ENCODE results near the gene POR. TPM values are rescaled to one million over a fixed set of nuclear protein-coding genes. Genes with fewer than 3 reads are reported as not detected.

POR gene
- total and polyA plus RNA-seq, 2 of the 13 experiments (the other 11 are each of a cell fraction or from before 2014, with no cell fraction given) = 145 to 266 TPM

DNA sequence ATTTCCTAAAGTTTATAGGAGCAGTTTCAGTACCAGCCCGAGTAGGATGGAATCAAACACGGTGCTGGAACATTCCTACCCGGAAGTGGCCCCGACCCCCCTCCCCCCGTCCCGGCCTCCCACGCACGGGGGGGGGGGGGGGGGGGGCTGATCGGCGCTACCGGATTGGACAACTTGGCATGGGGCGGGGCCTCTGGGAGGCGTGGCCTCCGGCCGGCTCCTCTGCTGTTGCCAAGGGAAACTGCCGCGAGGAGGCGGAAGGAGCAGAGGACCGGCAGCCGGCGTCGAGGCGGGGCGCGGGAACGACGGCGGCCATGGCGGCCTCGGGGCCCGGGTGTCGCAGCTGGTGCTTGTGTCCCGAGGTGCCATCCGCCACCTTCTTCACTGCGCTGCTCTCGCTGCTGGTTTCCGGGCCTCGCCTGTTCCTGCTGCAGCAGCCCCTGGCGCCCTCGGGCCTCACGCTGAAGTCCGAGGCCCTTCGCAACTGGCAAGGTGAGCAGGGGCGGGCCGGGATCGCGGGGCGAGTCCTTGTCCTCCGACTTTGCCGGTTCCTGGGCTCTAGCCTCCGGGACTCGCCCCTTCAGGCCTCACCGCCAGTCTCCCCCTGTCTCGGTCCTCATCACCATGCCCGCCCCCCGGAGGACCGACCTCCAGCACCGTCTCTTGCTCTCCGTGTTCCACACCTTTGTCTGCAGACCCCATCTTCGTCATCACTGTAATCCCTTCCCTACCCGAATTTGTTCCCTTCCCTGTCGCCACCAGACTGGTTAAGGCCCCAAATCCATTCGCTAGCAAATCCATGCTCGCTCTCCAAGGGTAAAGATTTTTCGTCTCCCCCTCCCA, 36.0 kb upstream of the POR start, which contains the start of gene RHBDD2 (continued):
- TF ChIP-seq, protein P1, sequence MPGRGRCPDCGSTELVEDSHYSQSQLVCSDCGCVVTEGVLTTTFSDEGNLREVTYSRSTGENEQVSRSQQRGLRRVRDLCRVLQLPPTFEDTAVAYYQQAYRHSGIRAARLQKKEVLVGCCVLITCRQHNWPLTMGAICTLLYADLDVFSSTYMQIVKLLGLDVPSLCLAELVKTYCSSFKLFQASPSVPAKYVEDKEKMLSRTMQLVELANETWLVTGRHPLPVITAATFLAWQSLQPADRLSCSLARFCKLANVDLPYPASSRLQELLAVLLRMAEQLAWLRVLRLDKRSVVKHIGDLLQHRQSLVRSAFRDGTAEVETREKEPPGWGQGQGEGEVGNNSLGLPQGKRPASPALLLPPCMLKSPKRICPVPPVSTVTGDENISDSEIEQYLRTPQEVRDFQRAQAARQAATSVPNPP (CRISPR knock-in tag; IDR thresholded peaks at IDR 0.05) = no peak
- TF ChIP-seq KDM6A (CRISPR knock-in tag; IDR thresholded peaks at IDR 0.05; ENCODE audit: low read depth) = no peak
- peak; percentile 41; the same call in 1 of the 2 replicates for TF ChIP-seq ZNF138 (CRISPR knock-in tag; IDR thresholded peaks at IDR 0.05; ENCODE audit: low read depth)
- TF ChIP-seq, protein P2, sequence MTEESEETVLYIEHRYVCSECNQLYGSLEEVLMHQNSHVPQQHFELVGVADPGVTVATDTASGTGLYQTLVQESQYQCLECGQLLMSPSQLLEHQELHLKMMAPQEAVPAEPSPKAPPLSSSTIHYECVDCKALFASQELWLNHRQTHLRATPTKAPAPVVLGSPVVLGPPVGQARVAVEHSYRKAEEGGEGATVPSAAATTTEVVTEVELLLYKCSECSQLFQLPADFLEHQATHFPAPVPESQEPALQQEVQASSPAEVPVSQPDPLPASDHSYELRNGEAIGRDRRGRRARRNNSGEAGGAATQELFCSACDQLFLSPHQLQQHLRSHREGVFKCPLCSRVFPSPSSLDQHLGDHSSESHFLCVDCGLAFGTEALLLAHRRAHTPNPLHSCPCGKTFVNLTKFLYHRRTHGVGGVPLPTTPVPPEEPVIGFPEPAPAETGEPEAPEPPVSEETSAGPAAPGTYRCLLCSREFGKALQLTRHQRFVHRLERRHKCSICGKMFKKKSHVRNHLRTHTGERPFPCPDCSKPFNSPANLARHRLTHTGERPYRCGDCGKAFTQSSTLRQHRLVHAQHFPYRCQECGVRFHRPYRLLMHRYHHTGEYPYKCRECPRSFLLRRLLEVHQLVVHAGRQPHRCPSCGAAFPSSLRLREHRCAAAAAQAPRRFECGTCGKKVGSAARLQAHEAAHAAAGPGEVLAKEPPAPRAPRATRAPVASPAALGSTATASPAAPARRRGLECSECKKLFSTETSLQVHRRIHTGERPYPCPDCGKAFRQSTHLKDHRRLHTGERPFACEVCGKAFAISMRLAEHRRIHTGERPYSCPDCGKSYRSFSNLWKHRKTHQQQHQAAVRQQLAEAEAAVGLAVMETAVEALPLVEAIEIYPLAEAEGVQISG (CRISPR knock-in tag; IDR thresholded peaks at IDR 0.05) = peak; percentile 81
- TF ChIP-seq CHCHD3 (CRISPR knock-in tag; IDR thresholded peaks at IDR 0.05) = no peak
- TF ChIP-seq, protein P3, sequence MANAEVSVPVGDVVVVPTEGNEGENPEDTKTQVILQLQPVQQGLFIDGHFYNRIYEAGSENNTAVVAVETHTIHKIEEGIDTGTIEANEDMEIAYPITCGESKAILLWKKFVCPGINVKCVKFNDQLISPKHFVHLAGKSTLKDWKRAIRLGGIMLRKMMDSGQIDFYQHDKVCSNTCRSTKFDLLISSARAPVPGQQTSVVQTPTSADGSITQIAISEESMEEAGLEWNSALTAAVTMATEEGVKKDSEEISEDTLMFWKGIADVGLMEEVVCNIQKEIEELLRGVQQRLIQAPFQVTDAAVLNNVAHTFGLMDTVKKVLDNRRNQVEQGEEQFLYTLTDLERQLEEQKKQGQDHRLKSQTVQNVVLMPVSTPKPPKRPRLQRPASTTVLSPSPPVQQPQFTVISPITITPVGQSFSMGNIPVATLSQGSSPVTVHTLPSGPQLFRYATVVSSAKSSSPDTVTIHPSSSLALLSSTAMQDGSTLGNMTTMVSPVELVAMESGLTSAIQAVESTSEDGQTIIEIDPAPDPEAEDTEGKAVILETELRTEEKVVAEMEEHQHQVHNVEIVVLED (CRISPR knock-in tag; IDR thresholded peaks at IDR 0.05; ENCODE audit: borderline replicate concordance) = peak; percentile 73; the same call in 1 of the 2 replicates
- no peak for TF ChIP-seq PTBP1 (IDR thresholded peaks at IDR 0.05; ENCODE audit: low read depth, low read length, poor library complexity, severe bottlenecking)
- no peak for TF ChIP-seq ZSCAN30 (CRISPR knock-in tag; IDR thresholded peaks at IDR 0.05)
- TF ChIP-seq, protein P4, sequence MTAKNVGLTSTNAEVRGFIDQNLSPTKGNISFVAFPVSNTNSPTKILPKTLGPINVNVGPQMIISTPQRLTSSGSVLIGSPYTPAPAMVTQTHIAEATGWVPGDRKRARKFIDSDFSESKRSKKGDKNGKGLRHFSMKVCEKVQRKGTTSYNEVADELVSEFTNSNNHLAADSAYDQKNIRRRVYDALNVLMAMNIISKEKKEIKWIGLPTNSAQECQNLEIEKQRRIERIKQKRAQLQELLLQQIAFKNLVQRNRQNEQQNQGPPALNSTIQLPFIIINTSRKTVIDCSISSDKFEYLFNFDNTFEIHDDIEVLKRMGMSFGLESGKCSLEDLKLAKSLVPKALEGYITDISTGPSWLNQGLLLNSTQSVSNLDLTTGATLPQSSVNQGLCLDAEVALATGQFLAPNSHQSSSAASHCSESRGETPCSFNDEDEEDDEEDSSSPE (CRISPR knock-in tag; IDR thresholded peaks at IDR 0.05) = peak; percentile 82
- no peak for TF ChIP-seq ZBTB42 (CRISPR knock-in tag; IDR thresholded peaks at IDR 0.05)
- TF ChIP-seq SMAD9 (CRISPR knock-in tag; IDR thresholded peaks at IDR 0.05) = 0 out of 2 replicates have a peak, but pooled peaks have one; percentile 47
- TF ChIP-seq HMG20A (CRISPR knock-in tag; IDR thresholded peaks at IDR 0.05; ENCODE audit: borderline replicate concordance) = no peak
- no peak for TF ChIP-seq PAF1 (CRISPR knock-in tag; IDR thresholded peaks at IDR 0.05)
- TF ChIP-seq BRCA1 (CRISPR knock-in tag; IDR thresholded peaks at IDR 0.05) = 0 out of 2 replicates have a peak, but pooled peaks have one; percentile 74
- TF ChIP-seq, protein P5, sequence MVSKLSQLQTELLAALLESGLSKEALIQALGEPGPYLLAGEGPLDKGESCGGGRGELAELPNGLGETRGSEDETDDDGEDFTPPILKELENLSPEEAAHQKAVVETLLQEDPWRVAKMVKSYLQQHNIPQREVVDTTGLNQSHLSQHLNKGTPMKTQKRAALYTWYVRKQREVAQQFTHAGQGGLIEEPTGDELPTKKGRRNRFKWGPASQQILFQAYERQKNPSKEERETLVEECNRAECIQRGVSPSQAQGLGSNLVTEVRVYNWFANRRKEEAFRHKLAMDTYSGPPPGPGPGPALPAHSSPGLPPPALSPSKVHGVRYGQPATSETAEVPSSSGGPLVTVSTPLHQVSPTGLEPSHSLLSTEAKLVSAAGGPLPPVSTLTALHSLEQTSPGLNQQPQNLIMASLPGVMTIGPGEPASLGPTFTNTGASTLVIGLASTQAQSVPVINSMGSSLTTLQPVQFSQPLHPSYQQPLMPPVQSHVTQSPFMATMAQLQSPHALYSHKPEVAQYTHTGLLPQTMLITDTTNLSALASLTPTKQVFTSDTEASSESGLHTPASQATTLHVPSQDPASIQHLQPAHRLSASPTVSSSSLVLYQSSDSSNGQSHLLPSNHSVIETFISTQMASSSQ (IDR thresholded peaks at IDR 0.05; ENCODE audit: low read depth) = no peak
- TF ChIP-seq, protein P5 (CRISPR knock-in tag; IDR thresholded peaks at IDR 0.05; ENCODE audit: borderline replicate concordance) = peak; percentile 68
- peak; percentile 85 for TF ChIP-seq SPEN (CRISPR knock-in tag; IDR thresholded peaks at IDR 0.05; ENCODE audit: low read depth)
- TF ChIP-seq AGO1 (IDR thresholded peaks at IDR 0.05; ENCODE audit: low read depth, low read length, poor library complexity, severe bottlenecking) = peak; percentile 42
